ENCODE results near the gene PTPA. TPM values are rescaled to one million over a fixed set of nuclear protein-coding genes. Genes with fewer than 3 reads are reported as not detected.

PTPA gene
- polyA plus RNA-seq, 1 donor from 2014 or later: 62.8 TPM

DNA sequence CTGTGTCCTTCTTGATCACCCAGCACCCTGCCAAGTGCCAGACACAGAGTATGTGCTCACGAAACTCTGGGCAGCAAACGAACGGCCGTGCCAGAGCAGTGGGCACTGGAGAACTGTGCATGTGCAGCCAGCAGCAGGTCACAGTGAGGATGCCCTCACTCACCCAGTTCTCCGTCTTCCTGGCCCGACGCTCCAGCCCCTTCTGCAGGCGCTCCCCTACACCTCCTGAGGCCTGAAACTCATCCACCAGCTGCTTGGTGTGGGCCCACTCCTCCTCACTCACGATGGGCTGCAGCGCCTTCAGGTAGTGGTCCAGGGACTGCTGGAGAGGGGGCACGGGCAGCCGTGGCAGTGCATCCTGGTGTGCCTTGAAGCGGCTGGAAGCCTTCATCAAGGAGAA is 3.6 kb upstream of the PTPA start:
- Histone ChIP-seq H3K9me3 (ENCODE audit: low read length) (no peaks in the 10 kb centered on the region), H3K27ac (ENCODE audit: low read length) (no peak overlapping the region), H4K20me1 (ENCODE audit: insufficient read depth) (no peaks in the 10 kb centered on the region), H3K9me2 (ENCODE audit: insufficient read depth, low read length) (no peaks in the 10 kb centered on the region), H3K27me3 (ENCODE audit: insufficient read depth, low read depth, low read length) (no peaks in the 10 kb centered on the region), H3K4me3 (ENCODE audit: low read length) (no peak overlapping the region), H2AFZ (ENCODE audit: low read depth, low read length) (no peak overlapping the region), H3K9ac (ENCODE audit: low read length) (no peak overlapping the region), H3K36me3 (ENCODE audit: insufficient read depth, low read length) (no peaks in the 10 kb centered on the region), H3F3A (ENCODE audit: insufficient read depth, low read length, poor library complexity, severe bottlenecking) (no peaks in the 10 kb centered on the region), H3K4me2 (ENCODE audit: low read length) (no peak overlapping the region), H3K79me2 (replicated peaks; ENCODE audit: insufficient read depth, low read length) (peaks cover 6% of the 10 kb centered on the region)
- TF ChIP-seq SMC3 (conservative IDR thresholded peaks at IDR 0.05; ENCODE audit: poor library complexity): no peak
- no peak for TF ChIP-seq RAD21 (conservative IDR thresholded peaks at IDR 0.05)
- TF ChIP-seq, protein P1, sequence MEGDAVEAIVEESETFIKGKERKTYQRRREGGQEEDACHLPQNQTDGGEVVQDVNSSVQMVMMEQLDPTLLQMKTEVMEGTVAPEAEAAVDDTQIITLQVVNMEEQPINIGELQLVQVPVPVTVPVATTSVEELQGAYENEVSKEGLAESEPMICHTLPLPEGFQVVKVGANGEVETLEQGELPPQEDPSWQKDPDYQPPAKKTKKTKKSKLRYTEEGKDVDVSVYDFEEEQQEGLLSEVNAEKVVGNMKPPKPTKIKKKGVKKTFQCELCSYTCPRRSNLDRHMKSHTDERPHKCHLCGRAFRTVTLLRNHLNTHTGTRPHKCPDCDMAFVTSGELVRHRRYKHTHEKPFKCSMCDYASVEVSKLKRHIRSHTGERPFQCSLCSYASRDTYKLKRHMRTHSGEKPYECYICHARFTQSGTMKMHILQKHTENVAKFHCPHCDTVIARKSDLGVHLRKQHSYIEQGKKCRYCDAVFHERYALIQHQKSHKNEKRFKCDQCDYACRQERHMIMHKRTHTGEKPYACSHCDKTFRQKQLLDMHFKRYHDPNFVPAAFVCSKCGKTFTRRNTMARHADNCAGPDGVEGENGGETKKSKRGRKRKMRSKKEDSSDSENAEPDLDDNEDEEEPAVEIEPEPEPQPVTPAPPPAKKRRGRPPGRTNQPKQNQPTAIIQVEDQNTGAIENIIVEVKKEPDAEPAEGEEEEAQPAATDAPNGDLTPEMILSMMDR (IDR thresholded peaks at IDR 0.05; ENCODE audit: poor library complexity, severe bottlenecking): no peak
- no peak for TF ChIP-seq TAF1 (IDR thresholded peaks at IDR 0.05; ENCODE audit: low read depth)
- no peak for TF ChIP-seq MXI1 (conservative IDR thresholded peaks at IDR 0.05; ENCODE audit: poor library complexity, severe bottlenecking)
- TF ChIP-seq, protein P2, sequence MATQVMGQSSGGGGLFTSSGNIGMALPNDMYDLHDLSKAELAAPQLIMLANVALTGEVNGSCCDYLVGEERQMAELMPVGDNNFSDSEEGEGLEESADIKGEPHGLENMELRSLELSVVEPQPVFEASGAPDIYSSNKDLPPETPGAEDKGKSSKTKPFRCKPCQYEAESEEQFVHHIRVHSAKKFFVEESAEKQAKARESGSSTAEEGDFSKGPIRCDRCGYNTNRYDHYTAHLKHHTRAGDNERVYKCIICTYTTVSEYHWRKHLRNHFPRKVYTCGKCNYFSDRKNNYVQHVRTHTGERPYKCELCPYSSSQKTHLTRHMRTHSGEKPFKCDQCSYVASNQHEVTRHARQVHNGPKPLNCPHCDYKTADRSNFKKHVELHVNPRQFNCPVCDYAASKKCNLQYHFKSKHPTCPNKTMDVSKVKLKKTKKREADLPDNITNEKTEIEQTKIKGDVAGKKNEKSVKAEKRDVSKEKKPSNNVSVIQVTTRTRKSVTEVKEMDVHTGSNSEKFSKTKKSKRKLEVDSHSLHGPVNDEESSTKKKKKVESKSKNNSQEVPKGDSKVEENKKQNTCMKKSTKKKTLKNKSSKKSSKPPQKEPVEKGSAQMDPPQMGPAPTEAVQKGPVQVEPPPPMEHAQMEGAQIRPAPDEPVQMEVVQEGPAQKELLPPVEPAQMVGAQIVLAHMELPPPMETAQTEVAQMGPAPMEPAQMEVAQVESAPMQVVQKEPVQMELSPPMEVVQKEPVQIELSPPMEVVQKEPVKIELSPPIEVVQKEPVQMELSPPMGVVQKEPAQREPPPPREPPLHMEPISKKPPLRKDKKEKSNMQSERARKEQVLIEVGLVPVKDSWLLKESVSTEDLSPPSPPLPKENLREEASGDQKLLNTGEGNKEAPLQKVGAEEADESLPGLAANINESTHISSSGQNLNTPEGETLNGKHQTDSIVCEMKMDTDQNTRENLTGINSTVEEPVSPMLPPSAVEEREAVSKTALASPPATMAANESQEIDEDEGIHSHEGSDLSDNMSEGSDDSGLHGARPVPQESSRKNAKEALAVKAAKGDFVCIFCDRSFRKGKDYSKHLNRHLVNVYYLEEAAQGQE (IDR thresholded peaks at IDR 0.05; ENCODE audit: borderline replicate concordance): no peak
- no peak for TF ChIP-seq POLR2AphosphoS5 (IDR thresholded peaks at IDR 0.05)
- no peak for TF ChIP-seq EZH2 (IDR thresholded peaks at IDR 0.05; ENCODE audit: borderline replicate concordance, insufficient read depth, low read length, poor library complexity, severe bottlenecking)
- TF ChIP-seq EP300 (conservative IDR thresholded peaks at IDR 0.05; ENCODE audit: poor library complexity, severe bottlenecking): no peak

DNA sequence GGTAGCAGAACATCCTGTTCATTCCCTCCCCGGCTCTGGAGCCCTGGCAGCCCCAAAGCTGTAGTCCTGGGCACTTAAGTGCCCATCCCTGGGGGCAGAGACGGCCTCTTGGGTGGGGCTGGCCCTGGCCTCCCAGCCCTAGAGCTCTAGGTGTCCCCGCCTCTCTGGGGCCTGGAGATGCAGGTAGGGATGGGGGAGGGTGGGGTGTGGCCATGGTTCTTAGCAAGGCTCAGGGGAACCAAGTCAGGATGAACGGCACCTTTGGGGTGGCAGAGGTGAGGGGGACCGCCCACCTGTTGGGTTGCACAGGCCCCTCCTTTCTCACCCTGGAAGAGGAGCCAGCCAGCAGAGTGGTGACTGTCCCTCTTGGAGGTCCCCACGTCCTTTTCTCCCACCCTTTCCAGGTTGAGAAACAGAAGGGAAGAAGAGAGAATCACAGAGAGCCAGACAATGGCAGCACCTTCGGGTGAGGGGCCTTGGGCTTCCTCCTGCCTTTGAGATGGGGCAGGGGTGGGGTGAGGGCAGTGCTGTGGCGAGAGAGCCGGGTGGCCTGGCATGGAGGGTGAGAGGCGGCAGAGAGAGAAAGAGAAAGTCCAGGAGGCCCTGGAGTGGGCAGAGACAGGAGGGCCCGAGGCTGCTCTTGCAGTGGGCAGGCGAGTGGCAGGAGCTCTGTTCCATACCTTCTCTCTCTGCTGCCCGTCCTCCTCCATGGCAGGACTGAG is 3.0 kb upstream of the PTPA start:
- Histone ChIP-seq H2AFZ (ENCODE audit: low read depth, low read length) (no peak overlapping the region), H3K27ac (ENCODE audit: low read length) (no peak overlapping the region), H3K79me2 (replicated peaks; ENCODE audit: insufficient read depth, low read length) (peaks cover 6% of the 10 kb centered on the region), H3F3A (ENCODE audit: insufficient read depth, low read length, poor library complexity, severe bottlenecking) (no peaks in the 10 kb centered on the region), H3K4me3 (ENCODE audit: low read length) (no peak overlapping the region), H3K9ac (ENCODE audit: low read length) (no peak overlapping the region), H3K9me3 (ENCODE audit: low read length) (no peaks in the 10 kb centered on the region), H3K4me2 (ENCODE audit: low read length) (no peak overlapping the region), H3K9me2 (ENCODE audit: insufficient read depth, low read length) (no peaks in the 10 kb centered on the region), H3K27me3 (ENCODE audit: insufficient read depth, low read depth, low read length) (no peaks in the 10 kb centered on the region), H4K20me1 (ENCODE audit: insufficient read depth) (no peaks in the 10 kb centered on the region), H3K36me3 (ENCODE audit: insufficient read depth, low read length) (no peaks in the 10 kb centered on the region)
- TF ChIP-seq, protein P1 (IDR thresholded peaks at IDR 0.05; ENCODE audit: poor library complexity, severe bottlenecking): no peak
